Stimulated activated CD4-positive, alpha-beta T cell treated with anti-CD3 and anti-CD28 coated beads, Interleukin-1b, Interleukin-23, amount 100 ng/mL, for 48 hours (primary cell): ENCODE results near the gene WASF3.
"Not testable (repeated sequence)": the region's sequence is repeated elsewhere in the genome, so short reads cannot be mapped to it uniquely, and the experiment has no call there.

ENCODE experiments used
- DNase-seq: peaks from one replicate; pipeline ENCODE4 v3.0.0-alpha.2; 2020

WASF3 gene

DNA sequence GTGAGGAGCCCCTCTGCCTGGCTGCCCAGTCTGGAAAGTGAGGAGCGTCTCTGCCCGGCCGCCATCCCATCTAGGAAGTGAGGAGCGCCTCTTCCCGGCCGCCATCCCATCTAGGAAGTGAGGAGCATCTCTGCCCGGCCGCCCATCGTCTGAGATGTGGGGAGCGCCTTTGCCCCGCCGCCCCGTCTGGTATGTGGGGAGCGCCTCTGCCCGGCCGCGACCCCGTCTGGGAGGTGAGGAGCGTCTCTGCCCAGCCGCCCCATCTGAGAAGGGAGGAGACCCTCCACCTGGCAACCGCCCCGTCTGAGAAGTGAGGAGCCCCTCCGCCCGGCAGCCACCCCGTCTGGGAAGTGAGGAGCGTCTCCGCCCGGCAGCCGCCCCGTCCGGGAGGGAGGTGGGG lies 166.1 kb downstream of the WASF3 start:
- DNase-seq, result not testable (repeated sequence)

GRCh38 chr13:26726684-26727083 lies 169.2 kb downstream of the WASF3 start:
- DNase-seq, result no peak

- no peak for DNase-seq
These were observed 169.6 kb downstream of the WASF3 start for GRCh38 chr13:26727122-26727521.

GRCh38 chr13:26727633-26728032 lies 170.2 kb downstream of the WASF3 start:
- no peak for DNase-seq

DNA sequence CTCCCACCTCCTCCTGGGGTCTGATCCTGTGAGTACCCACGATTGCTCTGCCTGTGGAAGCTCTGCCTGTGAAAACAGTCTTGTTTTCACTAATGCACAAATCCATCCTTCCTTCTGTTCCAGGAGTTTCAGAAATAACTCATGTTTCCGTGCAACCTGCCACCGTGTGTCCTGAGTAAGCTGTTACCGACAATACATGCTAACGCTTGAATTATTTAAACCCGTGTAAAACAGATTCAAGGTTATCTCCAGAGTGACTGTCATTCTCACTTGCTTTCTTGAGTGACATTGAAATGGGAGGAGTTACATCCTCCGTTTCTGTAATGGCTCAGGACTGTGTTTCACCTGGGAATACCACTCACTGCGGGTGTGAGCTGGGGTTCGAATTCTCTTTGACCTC lies 178.2 kb downstream of the WASF3 start:
- no peak for DNase-seq
